Measurements from ENCODE around the gene FIZ1.

DNA sequence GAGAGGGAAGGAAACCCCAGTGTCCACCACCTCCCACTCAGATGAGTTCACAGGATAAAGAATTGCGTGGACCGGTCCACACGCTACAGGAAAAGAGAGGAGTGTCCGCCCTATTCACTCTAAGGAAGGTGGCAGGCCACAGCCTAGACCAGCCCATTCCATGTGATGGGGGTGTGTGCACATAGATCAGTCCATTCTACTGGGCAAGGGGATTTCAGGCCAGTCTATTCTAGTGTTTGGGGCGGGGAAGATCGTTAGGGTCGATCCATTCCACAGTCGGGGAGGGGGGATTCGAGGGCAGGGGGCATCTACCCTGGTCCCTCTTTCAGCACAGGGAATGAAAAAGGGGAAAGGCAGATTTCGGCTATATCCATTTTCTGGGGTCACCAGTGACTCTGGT is 7.8 kb downstream of the FIZ1 start:
- no peak for TF ChIP-seq RARB (CRISPR knock-in tag; IDR thresholded peaks at IDR 0.05)
- TF ChIP-seq TOX (CRISPR knock-in tag; IDR thresholded peaks at IDR 0.05; ENCODE audit: borderline replicate concordance), result no peak
- no peak for TF ChIP-seq ESRRG (CRISPR knock-in tag; IDR thresholded peaks at IDR 0.05)
- TF ChIP-seq ARNTL (CRISPR knock-in tag; IDR thresholded peaks at IDR 0.05; ENCODE audit: borderline replicate concordance, low read depth), result no peak
- TF ChIP-seq ISL1 (CRISPR knock-in tag; IDR thresholded peaks at IDR 0.05), result no peak
- no peak for TF ChIP-seq SNAI2 (CRISPR knock-in tag; IDR thresholded peaks at IDR 0.05)
- TF ChIP-seq TCF4 (CRISPR knock-in tag; IDR thresholded peaks at IDR 0.05; ENCODE audit: borderline replicate concordance), result no peak
- TF ChIP-seq GLIS3 (CRISPR knock-in tag; IDR thresholded peaks at IDR 0.05), result no peak
- TF ChIP-seq, protein P1, sequence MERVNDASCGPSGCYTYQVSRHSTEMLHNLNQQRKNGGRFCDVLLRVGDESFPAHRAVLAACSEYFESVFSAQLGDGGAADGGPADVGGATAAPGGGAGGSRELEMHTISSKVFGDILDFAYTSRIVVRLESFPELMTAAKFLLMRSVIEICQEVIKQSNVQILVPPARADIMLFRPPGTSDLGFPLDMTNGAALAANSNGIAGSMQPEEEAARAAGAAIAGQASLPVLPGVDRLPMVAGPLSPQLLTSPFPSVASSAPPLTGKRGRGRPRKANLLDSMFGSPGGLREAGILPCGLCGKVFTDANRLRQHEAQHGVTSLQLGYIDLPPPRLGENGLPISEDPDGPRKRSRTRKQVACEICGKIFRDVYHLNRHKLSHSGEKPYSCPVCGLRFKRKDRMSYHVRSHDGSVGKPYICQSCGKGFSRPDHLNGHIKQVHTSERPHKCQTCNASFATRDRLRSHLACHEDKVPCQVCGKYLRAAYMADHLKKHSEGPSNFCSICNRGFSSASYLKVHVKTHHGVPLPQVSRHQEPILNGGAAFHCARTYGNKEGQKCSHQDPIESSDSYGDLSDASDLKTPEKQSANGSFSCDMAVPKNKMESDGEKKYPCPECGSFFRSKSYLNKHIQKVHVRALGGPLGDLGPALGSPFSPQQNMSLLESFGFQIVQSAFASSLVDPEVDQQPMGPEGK (CRISPR knock-in tag; IDR thresholded peaks at IDR 0.05; ENCODE audit: borderline replicate concordance), result no peak
- TF ChIP-seq ZFP3 (CRISPR knock-in tag; IDR thresholded peaks at IDR 0.05), result no peak

All from SK-N-SH treated with all-trans-retinoic acid at 6 μM for 48 hours (cell line).